IMR-90 (cell line): Measurements from ENCODE around the gene GRAMD2A. TPM values are rescaled to one million over a fixed set of nuclear protein-coding genes. Genes with fewer than 3 reads are reported as not detected.

Experiments
- ATAC-seq: fragments of 200-7000 bp; cut with Tn5 transposase; 2 replicates; pipeline ENCODE4 v1.9.1; 2020; ENCODE audit warnings: low read depth, mild to moderate bottlenecking, moderate library complexity
- BruUV-seq: library from RNA; stranded (reverse); fragments of 400-500 nt; replicated peaks from 2 replicates; lab custom pipeline; 2021; lab: Mats Ljungman, UMichigan
- CTCF ChIA-PET: fragments of 300-600 bp; formaldehyde crosslinking; extraction: SDS; loops from one replicate; lab custom pipeline; 2021; ENCODE audit warnings: antibody characterized with exemption; lab: Yijun Ruan, JAX
- POLR2A ChIA-PET: fragments of 300-600 bp; sonication (Branson Sonifier 250); formaldehyde crosslinking; loops from one replicate; lab custom pipeline; 2022; ENCODE audit warnings: antibody characterized with exemption; ENCODE audit not compliant: unreplicated experiment; lab: Charles Lee
- DNase-seq: peaks from one replicate; pipeline ENCODE4 v3.0.0; 2013
- H2AFZ ChIP-seq: replicated peaks from 2 replicates; pipeline ENCODE3; 2013; ENCODE audit warnings: low read length, mild to moderate bottlenecking; ENCODE audit not compliant: poor library complexity
- H2AK5ac ChIP-seq: 2 replicates; pipeline ENCODE4 v1.6.1; 2013; ENCODE audit warnings: low read depth, low read length, inconsistent platforms
- H2AK9ac ChIP-seq: replicated peaks from 2 replicates; pipeline ENCODE3; 2013; ENCODE audit warnings: mild to moderate bottlenecking, low read depth, low read length, moderate library complexity; ENCODE audit not compliant: poor library complexity
- H2BK120ac ChIP-seq: 2 replicates; pipeline ENCODE4 v1.6.1; 2013; ENCODE audit warnings: low read depth, low read length, inconsistent platforms
- H2BK15ac ChIP-seq: 3 replicates; pipeline ENCODE4 v1.6.1; 2013; ENCODE audit warnings: low read depth, low read length, inconsistent platforms
- H2BK20ac ChIP-seq: 2 replicates; pipeline ENCODE4 v1.6.1; 2013; ENCODE audit warnings: low read depth, mild to moderate bottlenecking, inconsistent platforms, low read length, moderate library complexity
- H2BK5ac ChIP-seq: 2 replicates; pipeline ENCODE4 v1.6.1; 2013; ENCODE audit warnings: mild to moderate bottlenecking, low read depth, low read length, inconsistent platforms; ENCODE audit not compliant: poor library complexity, severe bottlenecking
- H3K14ac ChIP-seq: replicated peaks from 2 replicates; pipeline ENCODE4 v1.6.1; 2013; ENCODE audit warnings: low read depth, low read length, inconsistent platforms
- H3K18ac ChIP-seq: 2 replicates; pipeline ENCODE4 v1.6.1; 2013; ENCODE audit warnings: low read depth, low read length, control low read depth
- H3K23ac ChIP-seq: 2 replicates; pipeline ENCODE4 v1.6.1; 2013; ENCODE audit warnings: low read depth, low read length, inconsistent platforms
- H3K27ac ChIP-seq: 2 replicates; pipeline ENCODE4 v1.5.1; 2013; ENCODE audit warnings: mild to moderate bottlenecking, control low read depth, low read length; ENCODE audit not compliant: insufficient read depth
- H3K27me3 ChIP-seq: 2 replicates; pipeline ENCODE4 v1.6.1; 2013; ENCODE audit warnings: low read length; ENCODE audit not compliant: control insufficient read depth, insufficient read depth
- H3K36me3 ChIP-seq: 2 replicates; pipeline ENCODE4 v1.6.1; 2013; ENCODE audit warnings: low read length, mixed read lengths; ENCODE audit not compliant: control insufficient read depth, insufficient read depth
- H3K4ac ChIP-seq: 2 replicates; pipeline ENCODE4 v1.6.1; 2013; ENCODE audit warnings: low read depth, low read length, inconsistent platforms
- H3K4me1 ChIP-seq: 2 replicates; pipeline ENCODE4 v1.6.1; 2013; ENCODE audit warnings: low read length, mixed read lengths; ENCODE audit not compliant: control insufficient read depth, insufficient read depth
- H3K4me2 ChIP-seq: 2 replicates; pipeline ENCODE4 v1.6.1; 2013; ENCODE audit warnings: low read depth, mild to moderate bottlenecking, control low read depth, low read length, moderate library complexity
- H3K4me3 ChIP-seq: 2 replicates; pipeline ENCODE4 v1.5.1; 2013; ENCODE audit warnings: low read depth, mild to moderate bottlenecking, control low read depth, low read length, moderate library complexity; ENCODE audit not compliant: insufficient read depth
- H3K56ac ChIP-seq: 2 replicates; pipeline ENCODE4 v1.6.1; 2013; ENCODE audit warnings: low read length, inconsistent platforms; ENCODE audit not compliant: insufficient read depth; ENCODE audit errors: extremely low read depth
- H3K79me1 ChIP-seq, 2 experiments: 2 replicates each; pipeline ENCODE4 v1.6.1; 2013; ENCODE audit warnings: low read length in 2 of 2, inconsistent platforms in 1 of 2, low read depth in 1 of 2
- H3K9ac ChIP-seq: 2 replicates; pipeline ENCODE4 v1.6.1; 2013; ENCODE audit warnings: low read depth, low read length, control low read depth
- H3K9me1 ChIP-seq: 2 replicates; pipeline ENCODE4 v1.6.1; 2013; ENCODE audit warnings: low read length, inconsistent platforms; ENCODE audit not compliant: insufficient read depth
- H3K9me3 ChIP-seq: 2 replicates; pipeline ENCODE4 v1.6.1; 2013; ENCODE audit warnings: low read length; ENCODE audit not compliant: control insufficient read depth, insufficient read depth
- H4K20me1 ChIP-seq: 2 replicates; pipeline ENCODE4 v1.6.1; 2013; ENCODE audit warnings: low read length, inconsistent platforms; ENCODE audit not compliant: insufficient read depth
- H4K5ac ChIP-seq: 2 replicates; pipeline ENCODE4 v1.6.1; 2013; ENCODE audit warnings: mild to moderate bottlenecking, low read depth, low read length, control low read depth
- H4K8ac ChIP-seq, 2 experiments: 2 replicates each; pipeline ENCODE4 v1.6.1; 2013; ENCODE audit warnings: low read depth in 2 of 2, low read length in 2 of 2, control low read depth in 1 of 2, inconsistent platforms in 1 of 2
- H4K91ac ChIP-seq: 2 replicates; pipeline ENCODE4 v1.6.1; 2013; ENCODE audit warnings: low read depth, low read length, inconsistent platforms; ENCODE audit not compliant: insufficient read depth
- BHLHE40 ChIP-seq: fragments of 150-350 bp; IDR thresholded peaks from 2 replicates; pipeline ENCODE4 v1.6.1; 2016; ENCODE audit warnings: mild to moderate bottlenecking, low read depth, low read length
- CEBPB ChIP-seq: IDR thresholded peaks from 2 replicates; pipeline ENCODE4 v1.6.1; 2012; ENCODE audit warnings: low read depth, low read length, improper control_type of control experiment
- FOS ChIP-seq: fragments of 150-350 bp; IDR thresholded peaks from 2 replicates; pipeline ENCODE4 v1.6.1; 2016; ENCODE audit warnings: low read depth, low read length
- USF2 ChIP-seq: fragments of 150-350 bp; IDR thresholded peaks from 2 replicates; pipeline ENCODE4 v1.6.1; 2017; ENCODE audit warnings: mild to moderate bottlenecking, antibody characterized with exemption, low read length, low read depth
- WGBS, 2 experiments: methylation state at CpG; one replicate each; pipeline versions ENCODE4 v1.1.5 to v1.1.7; 2013; ENCODE audit warnings: missing lambda C conversion rate in 2 of 2; ENCODE audit not compliant: insufficient read length in 1 of 2; ENCODE audit errors: extremely low coverage in 2 of 2; 5-methylcytosine and 5-hydroxymethylcytosine counted together
- dilution Hi-C: fragments of 300-500 bp; cut with HindIII; formaldehyde crosslinking; loops from one replicate; pipeline ENCODE4 v1.14.3; 2018; ENCODE audit warnings: low sequenced_read_pairs; ENCODE audit not compliant: unreplicated experiment
- in situ Hi-C: fragments of 300-500 bp; cut with MboI; formaldehyde crosslinking; loops from 3 replicates; pipeline ENCODE4 v1.14.3; 2019; ENCODE audit warnings: low sequenced_read_pairs, inconsistent platforms, mixed read lengths
- intact Hi-C: fragments of 100-400 bp; cut with micrococcal nuclease; formaldehyde crosslinking; loops from 2 replicates; pipeline ENCODE4 v1.10.0; 2022
- polyA plus RNA-seq, 3 experiments: library from polyadenylated mRNA; depleted of rRNA; stranded (reverse); fragments of >200 nt; gene quantifications; 2 replicates each; pipeline ENCODE4 v1.2.3, GENCODE V29; 2012; ENCODE audit warnings: low replicate concordance in 1 of 3
- total RNA-seq: library from RNA; depleted of rRNA; stranded (reverse); fragments of >200 nt; gene quantifications from 2 replicates; pipeline ENCODE4 v1.2.3, GENCODE V29; 2012

GRAMD2A gene
- total and polyA plus RNA-seq, 2 of the 4 experiments (the other 2 are of a cell fraction) = 0.14 to 0.18 TPM

- Histone ChIP-seq H3K56ac (no peak overlapping the region), H3K4me1 (peaks cover 8% of the 10 kb centered on the region; the same call in 1 of the 2 replicates), H2AFZ (no peak overlapping the region), H3K36me3 (no peaks in the 10 kb centered on the region), H3K79me1 (no peaks in the 10 kb centered on the region), H3K27ac (no peak overlapping the region), H4K8ac (no peak overlapping the region), H3K4me3 (no peak overlapping the region), H2AK5ac (no peak overlapping the region), H3K9me1 (no peaks in the 10 kb centered on the region), H2BK20ac (no peak overlapping the region), H4K91ac (no peak overlapping the region), H3K9me3 (no peaks in the 10 kb centered on the region), H3K4ac (no peak overlapping the region), H3K4me2 (no peak overlapping the region), H4K20me1 (no peaks in the 10 kb centered on the region), H2BK15ac (no peak overlapping the region), H3K27me3 (no peaks in the 10 kb centered on the region), H3K18ac (no peak overlapping the region), H2AK9ac (no peak overlapping the region), H2BK5ac (no peak overlapping the region), H4K5ac (no peak overlapping the region), H2BK120ac (no peak overlapping the region), H3K14ac (no peak overlapping the region), H3K23ac (no peak overlapping the region), H3K9ac (no peak overlapping the region)
- ChIA-PET CTCF (interaction anchor here (0.6 to 1.5 kb wide), 4 partner anchors 21 to 427 kb away, joined by 3 to 7 read pairs (median 4); no protein-coding TSS in a partner anchor), POLR2A (interaction anchor here (1.0 kb wide), 1 partner anchor 19 kb away, joined by 4 read pairs; no protein-coding TSS in a partner anchor)
- DNase-seq (no peak), ATAC-seq (no peak)
- WGBS, 2 experiments = no CpG with 5 or more reads among the region's 2 CpGs
- dilution Hi-C loops (no loop called here), intact Hi-C loops (loop anchor here (1.0 to 10.0 kb wide), 5 partner anchors 312 to 708 kb away; no protein-coding TSS in a partner anchor), in situ Hi-C loops (loop anchor here (5.0 to 10.0 kb wide), 2 partner anchors 410 to 702 kb away; no protein-coding TSS in a partner anchor)
- no TSS peak for BruUV-seq
- no peak for TF ChIP-seq USF2
- TF ChIP-seq CEBPB = peak; percentile 40
- no peak for TF ChIP-seq FOS
- no peak for TF ChIP-seq BHLHE40
Measured at GRCh38 chr15:72156928-72157327, 40.7 kb downstream of the GRAMD2A start.
